Spleen (tissue), 7 donors: ENCODE data around the gene SDC1.

Experiments used
- POLR2A ChIP-seq, 3 donors: fragments of 450-650 bp; IDR thresholded peaks; one replicate each; pipeline ENCODE4 v1.5.1; 2017; ENCODE audit warnings: antibody characterized with exemption in 3 of 3, mild to moderate bottlenecking in 1 of 3
- POLR2AphosphoS5 ChIP-seq, 3 donors: sonication (generic); formaldehyde crosslinking; IDR thresholded peaks; one replicate each; pipeline ENCODE4 v1.5.1; 2017; ENCODE audit warnings: antibody characterized with exemption in 3 of 3
- TF ChIP-seq, protein P1 (sequence below), 11 experiments: fragments of 200-600 bp in 7 of 11; fragments of 450-650 bp in 4 of 11; sonication (generic) in 4 of 11; IDR thresholded peaks in 8 of 11; conservative IDR thresholded peaks in 3 of 11; 1 replicate in 7 of 11; 2 replicates in 4 of 11; pipeline versions ENCODE4 v1.4.0 to v1.8.0; 2016 to 2021; ENCODE audit warnings: antibody characterized with exemption in 11 of 11, inconsistent platforms in 4 of 11, mild to moderate bottlenecking in 1 of 11
- donor health status: DM: no; HTN: no; CAD: no; lungs with moderate emphysema.
- donor health status: DM: no; HTN: no; CAD: no.
- donor health status: DM: no; HTN: no; CAD: no.

DNA sequence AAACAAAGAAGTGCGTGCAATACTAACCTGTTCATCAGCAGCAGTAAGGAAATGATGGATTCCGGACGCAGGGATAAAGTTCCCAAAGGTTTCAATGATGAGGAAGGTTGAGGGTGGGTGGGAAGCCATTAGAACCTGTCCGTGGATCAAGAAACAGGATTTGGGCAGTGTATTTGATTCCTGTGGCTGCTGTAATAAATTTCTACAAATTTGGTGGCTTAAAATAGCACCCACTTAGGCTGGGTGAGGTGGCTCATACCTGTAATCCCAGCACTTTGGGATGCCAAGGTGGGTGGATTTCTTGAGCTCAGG is 5.1 kb upstream of the SDC1 start:
- TF ChIP-seq, protein P1, sequence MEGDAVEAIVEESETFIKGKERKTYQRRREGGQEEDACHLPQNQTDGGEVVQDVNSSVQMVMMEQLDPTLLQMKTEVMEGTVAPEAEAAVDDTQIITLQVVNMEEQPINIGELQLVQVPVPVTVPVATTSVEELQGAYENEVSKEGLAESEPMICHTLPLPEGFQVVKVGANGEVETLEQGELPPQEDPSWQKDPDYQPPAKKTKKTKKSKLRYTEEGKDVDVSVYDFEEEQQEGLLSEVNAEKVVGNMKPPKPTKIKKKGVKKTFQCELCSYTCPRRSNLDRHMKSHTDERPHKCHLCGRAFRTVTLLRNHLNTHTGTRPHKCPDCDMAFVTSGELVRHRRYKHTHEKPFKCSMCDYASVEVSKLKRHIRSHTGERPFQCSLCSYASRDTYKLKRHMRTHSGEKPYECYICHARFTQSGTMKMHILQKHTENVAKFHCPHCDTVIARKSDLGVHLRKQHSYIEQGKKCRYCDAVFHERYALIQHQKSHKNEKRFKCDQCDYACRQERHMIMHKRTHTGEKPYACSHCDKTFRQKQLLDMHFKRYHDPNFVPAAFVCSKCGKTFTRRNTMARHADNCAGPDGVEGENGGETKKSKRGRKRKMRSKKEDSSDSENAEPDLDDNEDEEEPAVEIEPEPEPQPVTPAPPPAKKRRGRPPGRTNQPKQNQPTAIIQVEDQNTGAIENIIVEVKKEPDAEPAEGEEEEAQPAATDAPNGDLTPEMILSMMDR (IDR thresholded peaks at IDR 0.05 in 8 of 11, conservative IDR thresholded peaks at IDR 0.05 in 3 of 11), result no peak
- TF ChIP-seq POLR2A (IDR thresholded peaks at IDR 0.05) (no peak), POLR2AphosphoS5 (IDR thresholded peaks at IDR 0.05) (no peak)
